Ramos (cell line): ENCODE data around the gene GPR142.

ENCODE experiments used
- in situ Hi-C: fragments of 300-500 bp; cut with MboI; formaldehyde crosslinking; loops from one replicate; pipeline ENCODE4 v1.14.3; 2022; ENCODE audit warnings: low sequenced_read_pairs; ENCODE audit not compliant: unreplicated experiment

The GPR142 gene

GRCh38 chr17:74367206-74367605 is at the start of gene GPR142:
GPR142 (plus strand) TSS chr17:74367506; CDS start chr17:74369541, 2,035 bp downstream.
- in situ Hi-C loops: no loop called here

GRCh38 chr17:74318391-74318790 is 48.9 kb upstream of the GPR142 start:
- in situ Hi-C loops: no loop called here

GRCh38 chr17:74324521-74324920 is 42.8 kb upstream of the GPR142 start:
- in situ Hi-C loops: no loop called here

- in situ Hi-C loops: no loop called here
Observed at GRCh38 chr17:74325376-74325742, 41.9 kb upstream of the GPR142 start.

GRCh38 chr17:74325743-74326379 is 41.4 kb upstream of the GPR142 start, which contains the start of gene KIF19:
KIF19 (plus strand) TSS chr17:74326226; CDS start chr17:74326350, 124 bp downstream.
- in situ Hi-C loops: no loop called here

- in situ Hi-C loops: no loop called here
Observed at GRCh38 chr17:74326506-74326905, 40.8 kb upstream of the GPR142 start.

- in situ Hi-C loops: no loop called here
Observed at GRCh38 chr17:74328487-74328886, 38.8 kb upstream of the GPR142 start.

- in situ Hi-C loops: no loop called here
Observed at GRCh38 chr17:74329378-74329777, 37.9 kb upstream of the GPR142 start.

- in situ Hi-C loops: no loop called here
Observed at GRCh38 chr17:74330446-74330845, 36.9 kb upstream of the GPR142 start.

GRCh38 chr17:74332017-74332650 is 35.2 kb upstream of the GPR142 start:
- in situ Hi-C loops: no loop called here

- in situ Hi-C loops: no loop called here
Observed at GRCh38 chr17:74332763-74333283, 34.5 kb upstream of the GPR142 start.

- in situ Hi-C loops: no loop called here
Observed at GRCh38 chr17:74334393-74335039, 32.8 kb upstream of the GPR142 start.

- in situ Hi-C loops: no loop called here
Observed at GRCh38 chr17:74335529-74336062, 31.7 kb upstream of the GPR142 start.

GRCh38 chr17:74336307-74336706 is 31.0 kb upstream of the GPR142 start:
- in situ Hi-C loops: no loop called here

- in situ Hi-C loops: no loop called here
Observed at GRCh38 chr17:74337834-74338500, 29.3 kb upstream of the GPR142 start.

GRCh38 chr17:74339537-74340195 is 27.6 kb upstream of the GPR142 start:
- in situ Hi-C loops: no loop called here

- in situ Hi-C loops: no loop called here
Observed at GRCh38 chr17:74340470-74341023, 26.8 kb upstream of the GPR142 start.

- in situ Hi-C loops: no loop called here
Observed at GRCh38 chr17:74342224-74342623, 25.1 kb upstream of the GPR142 start.

GRCh38 chr17:74343121-74343520 is 24.2 kb upstream of the GPR142 start:
- in situ Hi-C loops: no loop called here
